B cell (primary cell): ENCODE measurements around the gene ALKBH3. TPM values are rescaled to one million over a fixed set of nuclear protein-coding genes. Genes with fewer than 3 reads are reported as not detected.

ENCODE experiments used
- ATAC-seq: fragments of 200-7000 bp; cut with Tn5 transposase; one replicate; pipeline ENCODE4 v1.10.0; 2021; ENCODE audit warnings: low read depth, mild to moderate bottlenecking, moderate number of reproducible peaks, moderate library complexity
- CTCF ChIA-PET: fragments of 350-600 bp; sonication (Branson Sonifier 250); formaldehyde crosslinking; loops from one replicate; lab custom pipeline; 2021; ENCODE audit warnings: antibody characterized with exemption, inconsistent platforms; lab: Charles Lee
- POLR2A ChIA-PET: fragments of 350-600 bp; sonication (Branson Sonifier 250); formaldehyde crosslinking; loops from one replicate; lab custom pipeline; 2021; ENCODE audit warnings: antibody characterized with exemption; lab: Charles Lee
- DNase-seq: peaks from one replicate; pipeline ENCODE4 v3.0.0; 2013
- H2AFZ ChIP-seq: 2 replicates; pipeline ENCODE4 v1.6.1; 2012; ENCODE audit warnings: mild to moderate bottlenecking, low read depth, low read length; ENCODE audit not compliant: insufficient read depth, poor library complexity, severe bottlenecking
- H3K27ac ChIP-seq, 2 donors: 1 replicate in 1 of 2; 2 replicates in 1 of 2; pipeline ENCODE4 v1.5.1; 2012 to 2013; ENCODE audit warnings: low read length in 2 of 2, mild to moderate bottlenecking in 2 of 2, moderate library complexity in 1 of 2
- H3K27me3 ChIP-seq, 4 experiments: fragments of 200-600 bp in 1 of 4; sonication (generic) in 1 of 4; replicated peaks in 1 of 4; 1 replicate in 2 of 4; 2 replicates in 2 of 4; pipeline versions ENCODE4 v1.6.1 to v1.7.0; 2013 to 2016; ENCODE audit warnings: low read length in 3 of 4, mild to moderate bottlenecking in 2 of 4, mixed read lengths in 1 of 4, moderate library complexity in 1 of 4; ENCODE audit not compliant: insufficient read depth in 4 of 4, control insufficient read depth in 3 of 4; ENCODE audit errors: control extremely low read depth in 1 of 4
- H3K36me3 ChIP-seq, 2 experiments: replicated peaks in 1 of 2; 1 replicate in 1 of 2; 2 replicates in 1 of 2; pipeline versions ENCODE4 v1.6.1 to v1.7.1; 2013; ENCODE audit warnings: low read length in 1 of 2; ENCODE audit not compliant: insufficient read depth in 2 of 2, control insufficient read depth in 1 of 2; ENCODE audit errors: control extremely low read depth in 1 of 2, extremely low read depth in 1 of 2
- H3K4me1 ChIP-seq, 2 donors: fragments of 200-600 bp in 1 of 2; sonication (generic) in 1 of 2; 1 replicate in 1 of 2; 2 replicates in 1 of 2; pipeline versions ENCODE4 v1.5.1 to v1.6.1; 2013 to 2017; ENCODE audit warnings: low read length in 2 of 2; ENCODE audit not compliant: control insufficient read depth in 2 of 2, insufficient read depth in 2 of 2
- H3K4me2 ChIP-seq: replicated peaks from 2 replicates; pipeline ENCODE3; 2012; ENCODE audit warnings: mild to moderate bottlenecking, low read depth, low read length; ENCODE audit not compliant: poor library complexity, severe bottlenecking
- H3K4me3 ChIP-seq, 5 experiments: fragments of 200-600 bp in 1 of 5; sonication (generic) in 1 of 5; 1 replicate in 3 of 5; 2 replicates in 2 of 5; pipeline versions ENCODE4 v1.5.1 to v1.7.0; 2011 to 2016; ENCODE audit warnings: low read length in 4 of 5, mild to moderate bottlenecking in 4 of 5, low read depth in 2 of 5, control low read depth in 1 of 5, moderate library complexity in 1 of 5; ENCODE audit not compliant: insufficient read depth in 1 of 5; ENCODE audit errors: control extremely low read depth in 1 of 5, extremely low read depth in 1 of 5
- H3K79me2 ChIP-seq: fragments of 200-600 bp; sonication (generic); one replicate; pipeline ENCODE4 v1.6.0; 2016; ENCODE audit warnings: low read length; ENCODE audit not compliant: control insufficient read depth, insufficient read depth
- H3K9ac ChIP-seq: fragments of 200-600 bp; sonication (generic); 2 replicates; pipeline ENCODE4 v1.6.1; 2017; ENCODE audit warnings: mild to moderate bottlenecking, low read length, moderate library complexity
- H3K9me3 ChIP-seq, 3 donors: one replicate each; pipeline versions ENCODE4 v1.6.1 to v1.7.1; 2013; ENCODE audit warnings: low read length in 2 of 3; ENCODE audit not compliant: control insufficient read depth in 2 of 3, insufficient read depth in 1 of 3; ENCODE audit errors: control extremely low read depth in 1 of 3
- H4K20me1 ChIP-seq: 2 replicates; pipeline ENCODE4 v1.6.0; 2012; ENCODE audit warnings: mild to moderate bottlenecking, low read length; ENCODE audit not compliant: insufficient read depth, control insufficient read depth, poor library complexity, severe bottlenecking
- H3K27ac Mint-ChIP-seq: one replicate; pipeline ENCODE4 v1.8.0; 2021; ENCODE audit warnings: mixed read lengths
- H3K27me3 Mint-ChIP-seq: one replicate; pipeline ENCODE4 v1.8.0; 2021; ENCODE audit warnings: mixed read lengths
- H3K4me1 Mint-ChIP-seq: one replicate; pipeline ENCODE4 v1.8.0; 2021; ENCODE audit warnings: mixed read lengths
- H3K4me3 Mint-ChIP-seq: one replicate; pipeline ENCODE4 v1.8.0; 2021; ENCODE audit warnings: mixed read lengths
- H3K9me3 Mint-ChIP-seq: one replicate; pipeline ENCODE4 v1.8.0; 2022; ENCODE audit warnings: mixed read lengths; ENCODE audit not compliant: insufficient read depth
- EZH2 ChIP-seq: IDR thresholded peaks from 2 replicates; pipeline ENCODE4 v1.6.1; 2012; ENCODE audit warnings: borderline replicate concordance, low read depth, mild to moderate bottlenecking, moderate library complexity, low read length; ENCODE audit not compliant: insufficient read depth, poor library complexity, severe bottlenecking
- WGBS: methylation state at CpG from one replicate; pipeline ENCODE4 v1.1.5; 2013; ENCODE audit warnings: missing lambda C conversion rate; ENCODE audit not compliant: insufficient coverage; 5-methylcytosine and 5-hydroxymethylcytosine counted together
- intact Hi-C: fragments of 100-400 bp; cut with micrococcal nuclease; formaldehyde crosslinking; loops from one replicate; pipeline ENCODE4 v1.10.0; 2022
- polyA plus RNA-seq: library from polyadenylated mRNA; depleted of rRNA; stranded (reverse); fragments of >200 nt; gene quantifications from 2 replicates; pipeline ENCODE4 v1.2.3, GENCODE V29; 2012
- total RNA-seq, 2 donors: library from RNA; stranded (reverse); fragments of 120-200 nt in 1 of 2; gene quantifications; 1 replicate in 1 of 2; 2 replicates in 1 of 2; pipeline versions ENCODE4 v1.2.3 to v1.2.4, GENCODE V29; 2013 to 2022
- TF ChIP-seq, protein P1 (sequence below): fragments of 200-600 bp; IDR thresholded peaks from one replicate; pipeline ENCODE4 v1.8.0; 2022; ENCODE audit warnings: antibody characterized with exemption, mild to moderate bottlenecking

The ALKBH3 gene
- total and polyA plus RNA-seq, 2 donors (not counting 1 experiment from before 2014, with no cell fraction given) = 22.3 to 26.7 TPM

DNA sequence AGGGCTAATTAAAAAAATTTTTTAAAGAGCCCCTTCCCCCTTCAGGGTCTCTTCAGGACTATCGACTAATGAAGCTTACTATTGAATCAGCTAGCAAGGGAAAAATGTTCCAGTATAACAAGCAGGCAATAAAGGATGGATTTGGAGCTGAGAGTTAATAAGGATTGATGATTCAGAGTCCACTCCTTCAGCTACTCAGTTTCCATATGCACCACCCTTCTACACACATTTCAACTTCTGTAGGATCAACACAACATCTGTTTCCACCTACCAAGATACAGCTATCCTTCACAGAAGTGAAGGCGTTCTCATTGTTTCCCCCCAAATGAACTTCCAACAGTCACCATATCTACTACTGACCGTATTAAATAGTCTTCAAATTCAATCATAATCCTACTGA lies 6.6 kb upstream of the ALKBH3 start:
- DNase-seq (no peak), ATAC-seq (no peak)
- Histone ChIP-seq H3K36me3 (no peaks in the 10 kb centered on the region), H3K4me1 (peaks cover 3 to 4% of the 10 kb centered on the region in 2 donors), H3K9ac (no peak overlapping the region), H3K4me3 (no peak overlapping the region), H4K20me1 (no peaks in the 10 kb centered on the region), H2AFZ (no peak overlapping the region), H3K27ac (no peak overlapping the region), H3K27me3 (peaks cover 0 to 55% (median 29%) of the 10 kb centered on the region in 4 experiments), H3K4me2 (no peak overlapping the region), H3K9me3 (peaks cover 0 to 4% (median 0%) of the 10 kb centered on the region in 3 donors), H3K79me2 (no peaks in the 10 kb centered on the region)
- WGBS = 100% methylated on average over 1 of the region's 3 CpGs
- Mint-ChIP-seq H3K4me1 (peaks cover 2% of the 10 kb centered on the region), H3K27ac (no peak overlapping the region), H3K9me3 (peaks cover 2% of the 10 kb centered on the region), H3K27me3 (peaks cover 77% of the 10 kb centered on the region), H3K4me3 (no peak overlapping the region)
- CTCF ChIA-PET = interaction anchor here (0.8 kb wide), 1 partner anchor 115 kb away, joined by 4 read pairs; no protein-coding TSS in a partner anchor
- TF ChIP-seq, protein P1, sequence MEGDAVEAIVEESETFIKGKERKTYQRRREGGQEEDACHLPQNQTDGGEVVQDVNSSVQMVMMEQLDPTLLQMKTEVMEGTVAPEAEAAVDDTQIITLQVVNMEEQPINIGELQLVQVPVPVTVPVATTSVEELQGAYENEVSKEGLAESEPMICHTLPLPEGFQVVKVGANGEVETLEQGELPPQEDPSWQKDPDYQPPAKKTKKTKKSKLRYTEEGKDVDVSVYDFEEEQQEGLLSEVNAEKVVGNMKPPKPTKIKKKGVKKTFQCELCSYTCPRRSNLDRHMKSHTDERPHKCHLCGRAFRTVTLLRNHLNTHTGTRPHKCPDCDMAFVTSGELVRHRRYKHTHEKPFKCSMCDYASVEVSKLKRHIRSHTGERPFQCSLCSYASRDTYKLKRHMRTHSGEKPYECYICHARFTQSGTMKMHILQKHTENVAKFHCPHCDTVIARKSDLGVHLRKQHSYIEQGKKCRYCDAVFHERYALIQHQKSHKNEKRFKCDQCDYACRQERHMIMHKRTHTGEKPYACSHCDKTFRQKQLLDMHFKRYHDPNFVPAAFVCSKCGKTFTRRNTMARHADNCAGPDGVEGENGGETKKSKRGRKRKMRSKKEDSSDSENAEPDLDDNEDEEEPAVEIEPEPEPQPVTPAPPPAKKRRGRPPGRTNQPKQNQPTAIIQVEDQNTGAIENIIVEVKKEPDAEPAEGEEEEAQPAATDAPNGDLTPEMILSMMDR = no peak
- no peak for TF ChIP-seq EZH2
- POLR2A ChIA-PET = no interaction called here
- intact Hi-C loops = no loop called here

DNA sequence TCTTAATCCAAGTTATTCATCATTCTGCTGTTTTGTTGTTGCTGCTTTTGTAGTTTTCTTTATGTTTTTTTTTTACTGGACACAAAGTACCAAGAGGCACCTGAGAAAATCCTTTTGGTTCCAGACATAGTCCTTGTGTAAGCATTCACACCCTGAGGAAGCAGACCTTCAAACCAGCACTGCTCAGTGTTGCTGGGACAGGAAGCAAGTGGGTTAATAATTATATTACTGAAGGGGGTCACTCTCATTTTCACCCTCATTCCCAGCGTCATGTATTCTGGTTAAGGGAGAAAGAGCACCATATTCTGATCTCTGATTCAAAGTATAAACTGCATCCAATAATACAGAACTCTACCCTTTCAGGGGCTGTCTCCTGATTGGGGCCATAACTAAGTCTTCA lies 5.9 kb upstream of the ALKBH3 start:
- peaks cover 2% of the 10 kb centered on the region for H3K9me3 Mint-ChIP-seq
- WGBS = no CpG with 5 or more reads among the region's 1 CpG

More for the DNA sequence above, 5.9 kb upstream of the ALKBH3 start:
- H3K4me3 Mint-ChIP-seq = no peak overlapping the region
- H3K4me1 Mint-ChIP-seq = no peaks in the 10 kb centered on the region
- H3K27me3 Mint-ChIP-seq = peaks cover 72% of the 10 kb centered on the region
- H3K9me3 ChIP-seq = peaks cover 0 to 4% (median 0%) of the 10 kb centered on the region in 3 donors
- ChIA-PET CTCF (interaction anchor here (0.8 kb wide), 1 partner anchor 116 kb away, joined by 4 read pairs; no protein-coding TSS in a partner anchor), POLR2A (no interaction called here)
- no peak overlapping the region for H2AFZ ChIP-seq
- no peaks in the 10 kb centered on the region for H3K4me1 ChIP-seq
- no peaks in the 10 kb centered on the region for H3K36me3 ChIP-seq
- H4K20me1 ChIP-seq = no peaks in the 10 kb centered on the region
- ATAC-seq (no peak), DNase-seq (no peak)
- H3K27ac ChIP-seq = no peak overlapping the region
- no peak overlapping the region for H3K4me3 ChIP-seq
- no peaks in the 10 kb centered on the region for H3K79me2 ChIP-seq
- H3K9ac ChIP-seq = no peak overlapping the region
- TF ChIP-seq EZH2 = no peak
- TF ChIP-seq, protein P1 = no peak
- intact Hi-C loops = no loop called here
- peaks cover 0 to 50% (median 25%) of the 10 kb centered on the region in 4 experiments for H3K27me3 ChIP-seq
- no peak overlapping the region for H3K4me2 ChIP-seq
- no peak overlapping the region for H3K27ac Mint-ChIP-seq
